IMR-90 (cell line): ENCODE results near the gene WDR70.

Experiments used
- CEBPB ChIP-seq: IDR thresholded peaks from 2 replicates; pipeline ENCODE4 v1.6.1; 2012; ENCODE audit warnings: low read depth, low read length, improper control_type of control experiment
- FOS ChIP-seq: fragments of 150-350 bp; IDR thresholded peaks from 2 replicates; pipeline ENCODE4 v1.6.1; 2016; ENCODE audit warnings: low read depth, low read length
- MAZ ChIP-seq: IDR thresholded peaks from 2 replicates; pipeline ENCODE4 v1.6.1; 2012; ENCODE audit warnings: low read depth, mild to moderate bottlenecking, low read length, improper control_type of control experiment, moderate library complexity, borderline replicate concordance
- MXI1 ChIP-seq: IDR thresholded peaks from 2 replicates; pipeline ENCODE4 v1.6.1; 2012; ENCODE audit warnings: low read depth, mild to moderate bottlenecking, low read length, moderate library complexity, borderline replicate concordance
- POLR2A ChIP-seq: IDR thresholded peaks from 2 replicates; pipeline ENCODE4 v1.6.1; 2012; ENCODE audit warnings: mild to moderate bottlenecking, low read depth, low read length
- RAD21 ChIP-seq: IDR thresholded peaks from 2 replicates; pipeline ENCODE4 v1.6.1; 2012; ENCODE audit warnings: low read length, improper control_type of control experiment
- RCOR1 ChIP-seq: IDR thresholded peaks from 2 replicates; pipeline ENCODE4 v1.6.1; 2012; ENCODE audit warnings: mild to moderate bottlenecking, low read length, improper control_type of control experiment; ENCODE audit not compliant: insufficient replicate concordance
- TF ChIP-seq, protein P1 (sequence below): conservative IDR thresholded peaks from 2 replicates; pipeline ENCODE4 v1.5.1; 2012; ENCODE audit warnings: mild to moderate bottlenecking, low read depth, low read length, improper control_type of control experiment
- TF ChIP-seq, protein P2 (sequence below): fragments of 150-350 bp; IDR thresholded peaks from 2 replicates; pipeline ENCODE4 v1.6.1; 2017; ENCODE audit warnings: mild to moderate bottlenecking, antibody characterized with exemption, low read length, low read depth

DNA sequence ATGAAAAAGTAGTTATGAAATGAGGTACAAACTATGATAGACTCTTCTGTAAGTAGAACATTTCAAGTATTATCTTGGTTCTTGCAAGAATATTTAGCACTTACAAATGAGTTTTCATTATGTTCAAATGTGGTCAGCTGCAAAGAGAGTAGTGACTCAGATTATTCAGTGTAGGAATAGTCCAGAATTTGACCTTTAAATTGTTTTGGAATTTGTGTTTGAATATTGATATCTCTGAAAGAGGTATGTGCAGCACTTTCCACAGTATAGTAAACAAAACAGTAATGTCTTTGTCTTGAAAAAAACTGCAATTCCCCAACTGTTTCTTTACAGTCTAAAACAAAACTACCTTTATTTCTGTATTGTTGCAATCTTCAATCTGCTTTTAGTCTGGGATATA lies 56.1 kb downstream of the WDR70 start:
- TF ChIP-seq RAD21 (no peak), MAZ (no peak), MXI1 (no peak), POLR2A (no peak), RCOR1 (no peak), FOS (no peak), CEBPB (no peak)
- TF ChIP-seq, protein P1, sequence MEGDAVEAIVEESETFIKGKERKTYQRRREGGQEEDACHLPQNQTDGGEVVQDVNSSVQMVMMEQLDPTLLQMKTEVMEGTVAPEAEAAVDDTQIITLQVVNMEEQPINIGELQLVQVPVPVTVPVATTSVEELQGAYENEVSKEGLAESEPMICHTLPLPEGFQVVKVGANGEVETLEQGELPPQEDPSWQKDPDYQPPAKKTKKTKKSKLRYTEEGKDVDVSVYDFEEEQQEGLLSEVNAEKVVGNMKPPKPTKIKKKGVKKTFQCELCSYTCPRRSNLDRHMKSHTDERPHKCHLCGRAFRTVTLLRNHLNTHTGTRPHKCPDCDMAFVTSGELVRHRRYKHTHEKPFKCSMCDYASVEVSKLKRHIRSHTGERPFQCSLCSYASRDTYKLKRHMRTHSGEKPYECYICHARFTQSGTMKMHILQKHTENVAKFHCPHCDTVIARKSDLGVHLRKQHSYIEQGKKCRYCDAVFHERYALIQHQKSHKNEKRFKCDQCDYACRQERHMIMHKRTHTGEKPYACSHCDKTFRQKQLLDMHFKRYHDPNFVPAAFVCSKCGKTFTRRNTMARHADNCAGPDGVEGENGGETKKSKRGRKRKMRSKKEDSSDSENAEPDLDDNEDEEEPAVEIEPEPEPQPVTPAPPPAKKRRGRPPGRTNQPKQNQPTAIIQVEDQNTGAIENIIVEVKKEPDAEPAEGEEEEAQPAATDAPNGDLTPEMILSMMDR, result no peak
- TF ChIP-seq, protein P2, sequence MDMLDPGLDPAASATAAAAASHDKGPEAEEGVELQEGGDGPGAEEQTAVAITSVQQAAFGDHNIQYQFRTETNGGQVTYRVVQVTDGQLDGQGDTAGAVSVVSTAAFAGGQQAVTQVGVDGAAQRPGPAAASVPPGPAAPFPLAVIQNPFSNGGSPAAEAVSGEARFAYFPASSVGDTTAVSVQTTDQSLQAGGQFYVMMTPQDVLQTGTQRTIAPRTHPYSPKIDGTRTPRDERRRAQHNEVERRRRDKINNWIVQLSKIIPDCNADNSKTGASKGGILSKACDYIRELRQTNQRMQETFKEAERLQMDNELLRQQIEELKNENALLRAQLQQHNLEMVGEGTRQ, result no peak
